ENCODE results near the gene SLC7A4.

SLC7A4 gene

GRCh38 chr22:20997536-20998257 lies 34.7 kb downstream of the SLC7A4 start:
- DNase-seq = no peak

- DNase-seq = no peak
Measured at GRCh38 chr22:20996598-20997535, 35.5 kb downstream of the SLC7A4 start.

- DNase-seq = no peak
Measured at GRCh38 chr22:20996031-20996410, 36.3 kb downstream of the SLC7A4 start.

- no peak for DNase-seq
Measured at GRCh38 chr22:20995329-20996030, 36.9 kb downstream of the SLC7A4 start.

GRCh38 chr22:20994902-20995241 lies 37.5 kb downstream of the SLC7A4 start:
- DNase-seq = no peak

- DNase-seq = no peak
Measured at GRCh38 chr22:20994128-20994901, 38.0 kb downstream of the SLC7A4 start.

- DNase-seq = no peak
Measured at GRCh38 chr22:20993304-20994127, 38.8 kb downstream of the SLC7A4 start.

- no peak for DNase-seq
Measured at GRCh38 chr22:20992456-20993303, 39.7 kb downstream of the SLC7A4 start.

GRCh38 chr22:20992056-20992442 lies 40.3 kb downstream of the SLC7A4 start:
- no peak for DNase-seq

GRCh38 chr22:20991252-20992055 lies 40.9 kb downstream of the SLC7A4 start:
- no peak for DNase-seq

- no peak for DNase-seq
Measured at GRCh38 chr22:20990184-20991180, 41.9 kb downstream of the SLC7A4 start.

- DNase-seq = no peak
Measured at GRCh38 chr22:20989323-20990138, 42.8 kb downstream of the SLC7A4 start.

GRCh38 chr22:20988573-20989322 lies 43.6 kb downstream of the SLC7A4 start:
- DNase-seq = no peak

- no peak for DNase-seq
Measured at GRCh38 chr22:20987375-20987774, 45.0 kb downstream of the SLC7A4 start.

- no peak for DNase-seq
Measured at GRCh38 chr22:20986365-20986764, 46.0 kb downstream of the SLC7A4 start.

GRCh38 chr22:20985720-20986119 lies 46.6 kb downstream of the SLC7A4 start:
- DNase-seq = no peak

Measured in NCI-H1930 (cell line).